PC-9 (cell line): ENCODE measurements around the gene ANKRD11. TPM values are rescaled to one million over a fixed set of nuclear protein-coding genes. Genes with fewer than 3 reads are reported as not detected.
"Not testable (repeated sequence)": the region's sequence is repeated elsewhere in the genome, so short reads cannot be mapped to it uniquely, and the experiment has no call there.

ENCODE experiments used
- BruUV-seq: library from RNA; stranded (reverse); fragments of 400-500 nt; replicated peaks from 2 replicates; lab custom pipeline; 2021; lab: Mats Ljungman, UMichigan
- CTCF ChIA-PET: fragments of 300-600 bp; sonication (Branson Sonifier 250); formaldehyde crosslinking; loops from one replicate; lab custom pipeline; 2022; ENCODE audit warnings: antibody characterized with exemption; lab: Charles Lee
- POLR2A ChIA-PET: fragments of 300-600 bp; sonication (Branson Sonifier 250); formaldehyde crosslinking; loops from one replicate; lab custom pipeline; 2022; ENCODE audit warnings: antibody characterized with exemption; ENCODE audit not compliant: unreplicated experiment; lab: Charles Lee
- DNase-seq, 2 experiments: peaks; one replicate each; pipeline versions ENCODE4 v3.0.0 to v3.0.0-alpha.2; 2015 to 2022; ENCODE audit warnings: mixed read lengths in 1 of 2
- H2AFZ ChIP-seq: fragments of 200-600 bp; sonication (generic); 2 replicates; pipeline ENCODE4 v1.8.1; 2017; ENCODE audit warnings: antibody characterized with exemption
- H3F3A ChIP-seq: fragments of 200-600 bp; sonication (generic); 2 replicates; pipeline ENCODE4 v1.8.1; 2017; ENCODE audit warnings: antibody characterized with exemption, mild to moderate bottlenecking, low read depth; ENCODE audit not compliant: insufficient read depth
- H3K27ac ChIP-seq: fragments of 200-600 bp; sonication (generic); 2 replicates; pipeline ENCODE4 v1.6.1; 2016; ENCODE audit warnings: mixed run types
- H3K27me3 ChIP-seq: fragments of 200-600 bp; sonication (generic); 2 replicates; pipeline ENCODE4 v1.6.1; 2016; ENCODE audit warnings: low read depth, mixed run types; ENCODE audit not compliant: insufficient read depth
- H3K36me3 ChIP-seq: fragments of 200-600 bp; sonication (generic); 2 replicates; pipeline ENCODE4 v1.6.1; 2016; ENCODE audit warnings: low read depth, mixed run types
- H3K4me1 ChIP-seq: fragments of 200-600 bp; sonication (generic); replicated peaks from 2 replicates; pipeline ENCODE4 v1.6.1; 2016; ENCODE audit warnings: mixed run types; ENCODE audit not compliant: insufficient read depth
- H3K4me2 ChIP-seq: fragments of 200-600 bp; sonication (generic); 2 replicates; pipeline ENCODE4 v1.6.1; 2017; ENCODE audit warnings: mixed run types
- H3K4me3 ChIP-seq: fragments of 200-600 bp; sonication (generic); 2 replicates; pipeline ENCODE4 v1.6.1; 2016; ENCODE audit warnings: mixed run types
- H3K79me2 ChIP-seq: fragments of 200-600 bp; sonication (generic); 2 replicates; pipeline ENCODE4 v1.6.1; 2017; ENCODE audit warnings: low read depth, mixed run types
- H3K9me2 ChIP-seq: fragments of 200-600 bp; sonication (generic); 2 replicates; pipeline ENCODE4 v1.8.1; 2017; ENCODE audit warnings: mild to moderate bottlenecking; ENCODE audit not compliant: insufficient read depth
- H3K9me3 ChIP-seq: fragments of 200-600 bp; sonication (generic); 2 replicates; pipeline ENCODE4 v1.8.1; 2016; ENCODE audit warnings: low read depth; ENCODE audit not compliant: insufficient read depth
- H4K20me1 ChIP-seq: fragments of 200-600 bp; sonication (generic); 2 replicates; pipeline ENCODE4 v1.8.1; 2017; ENCODE audit not compliant: insufficient read depth
- EZH2 ChIP-seq: fragments of 200-600 bp; sonication (generic); IDR thresholded peaks from 2 replicates; pipeline ENCODE4 v1.8.0; 2017; ENCODE audit warnings: antibody characterized with exemption, low read depth
- intact Hi-C: fragments of 100-400 bp; cut with micrococcal nuclease; formaldehyde crosslinking; loops from one replicate; pipeline ENCODE4 v1.10.0; 2022; ENCODE audit not compliant: unreplicated experiment
- total RNA-seq: library from RNA; stranded (reverse); gene quantifications from 2 replicates; pipeline ENCODE4 v1.2.3, GENCODE V29; 2021
- TF ChIP-seq, protein P1 (sequence below): fragments of 200-600 bp; sonication (generic); conservative IDR thresholded peaks from 2 replicates; pipeline ENCODE4 v1.6.1; 2017; ENCODE audit warnings: mixed run types, antibody characterized with exemption, mild to moderate bottlenecking, moderate library complexity

The ANKRD11 gene
- total RNA-seq, 1 experiment from 2014 or later = 220 TPM

DNA sequence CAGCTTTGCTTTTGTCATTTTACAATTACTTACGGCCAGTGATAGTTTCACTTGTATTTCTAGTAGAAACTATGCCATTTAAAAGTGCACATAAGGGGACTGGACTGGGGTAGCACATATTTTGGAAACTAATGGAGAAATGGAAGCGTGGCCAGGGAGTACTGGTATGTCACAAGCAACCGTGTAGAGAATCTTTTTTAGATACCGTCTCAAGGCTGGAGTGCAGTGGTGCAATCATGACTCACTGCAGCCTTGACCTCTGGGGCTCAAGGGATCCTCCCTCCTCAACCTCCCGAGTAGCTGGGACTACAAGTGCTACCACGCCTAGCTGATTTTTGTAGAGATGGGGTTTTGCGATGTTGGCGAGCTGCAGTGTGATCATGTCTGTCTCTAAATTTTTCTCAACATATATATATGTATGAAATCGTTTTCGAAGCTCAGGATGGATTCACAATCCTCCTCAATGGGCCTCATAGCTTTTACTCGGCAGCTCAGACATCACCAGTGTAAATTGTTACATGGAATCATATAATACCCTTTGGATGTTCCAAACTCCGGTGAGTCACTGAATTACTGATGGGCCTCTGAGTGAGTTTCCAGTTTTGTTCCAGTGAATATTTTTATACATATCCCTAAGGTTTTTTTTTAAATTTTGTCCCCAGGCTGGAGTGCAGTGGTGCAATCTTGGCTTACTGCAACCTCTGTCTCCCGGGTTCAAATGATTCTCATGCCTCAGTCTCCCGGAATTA, 221.2 kb downstream of the ANKRD11 start:
- ChIA-PET POLR2A (no interaction called here), CTCF (no interaction called here)
- no peaks in the 10 kb centered on the region for H3K9me2 ChIP-seq
- H3F3A ChIP-seq = peaks cover 38% of the 10 kb centered on the region; the same call in 1 of the 2 replicates
- no peak overlapping the region for H3K4me2 ChIP-seq
- DNase-seq = no peak
- no TSS peak for BruUV-seq
- H3K4me3 ChIP-seq = no peak overlapping the region
- H3K79me2 ChIP-seq = no peaks in the 10 kb centered on the region
- no peaks in the 10 kb centered on the region for H3K4me1 ChIP-seq
- peaks cover 68% of the 10 kb centered on the region for H4K20me1 ChIP-seq
- TF ChIP-seq, protein P1, sequence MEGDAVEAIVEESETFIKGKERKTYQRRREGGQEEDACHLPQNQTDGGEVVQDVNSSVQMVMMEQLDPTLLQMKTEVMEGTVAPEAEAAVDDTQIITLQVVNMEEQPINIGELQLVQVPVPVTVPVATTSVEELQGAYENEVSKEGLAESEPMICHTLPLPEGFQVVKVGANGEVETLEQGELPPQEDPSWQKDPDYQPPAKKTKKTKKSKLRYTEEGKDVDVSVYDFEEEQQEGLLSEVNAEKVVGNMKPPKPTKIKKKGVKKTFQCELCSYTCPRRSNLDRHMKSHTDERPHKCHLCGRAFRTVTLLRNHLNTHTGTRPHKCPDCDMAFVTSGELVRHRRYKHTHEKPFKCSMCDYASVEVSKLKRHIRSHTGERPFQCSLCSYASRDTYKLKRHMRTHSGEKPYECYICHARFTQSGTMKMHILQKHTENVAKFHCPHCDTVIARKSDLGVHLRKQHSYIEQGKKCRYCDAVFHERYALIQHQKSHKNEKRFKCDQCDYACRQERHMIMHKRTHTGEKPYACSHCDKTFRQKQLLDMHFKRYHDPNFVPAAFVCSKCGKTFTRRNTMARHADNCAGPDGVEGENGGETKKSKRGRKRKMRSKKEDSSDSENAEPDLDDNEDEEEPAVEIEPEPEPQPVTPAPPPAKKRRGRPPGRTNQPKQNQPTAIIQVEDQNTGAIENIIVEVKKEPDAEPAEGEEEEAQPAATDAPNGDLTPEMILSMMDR = no peak
- no peak for TF ChIP-seq EZH2
- no peaks in the 10 kb centered on the region for H3K27me3 ChIP-seq
- intact Hi-C loops = no loop called here
- peaks cover 34% of the 10 kb centered on the region for H3K36me3 ChIP-seq
- no peak overlapping the region for H3K27ac ChIP-seq
- H3K9me3 ChIP-seq = no peaks in the 10 kb centered on the region
- no peak overlapping the region for H2AFZ ChIP-seq

DNA sequence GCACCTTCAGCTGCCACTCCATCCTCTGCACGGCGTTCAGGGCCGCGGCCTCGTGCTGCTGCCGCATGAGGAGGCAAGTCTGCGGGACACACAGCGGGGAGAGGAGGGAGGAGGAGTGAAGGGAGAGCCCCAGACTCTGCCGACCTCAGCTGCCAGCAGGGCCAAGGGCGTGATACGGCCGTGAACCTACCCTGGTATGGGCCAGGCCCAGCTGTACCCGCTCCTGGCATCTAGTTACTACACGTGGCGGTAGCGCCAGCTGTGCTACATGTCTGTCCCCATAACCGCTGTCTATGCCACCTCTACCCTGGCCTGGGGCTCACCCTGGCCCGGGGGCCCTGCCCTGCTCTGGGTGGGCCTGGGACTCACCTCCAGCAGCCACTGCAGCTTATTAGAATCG, 221.8 kb downstream of the ANKRD11 start:
- H3K27me3 ChIP-seq = no peaks in the 10 kb centered on the region
- H3K36me3 ChIP-seq = peaks cover 29% of the 10 kb centered on the region
- ChIA-PET CTCF (no interaction called here), POLR2A (no interaction called here)
- H3K4me1 ChIP-seq = no peaks in the 10 kb centered on the region
- no peaks in the 10 kb centered on the region for H3K9me2 ChIP-seq
- peaks cover 38% of the 10 kb centered on the region; the same call in 1 of the 2 replicates for H3F3A ChIP-seq
- no peak for DNase-seq
- BruUV-seq = no TSS peak
- H3K4me3 ChIP-seq = no peak overlapping the region
- no peak overlapping the region for H3K4me2 ChIP-seq
- H3K9me3 ChIP-seq = no peaks in the 10 kb centered on the region
- peaks cover 63% of the 10 kb centered on the region for H4K20me1 ChIP-seq
- no peak overlapping the region for H3K27ac ChIP-seq
- intact Hi-C loops = no loop called here
- TF ChIP-seq, protein P1 = no peak
- no peak for TF ChIP-seq EZH2
- H2AFZ ChIP-seq = no peak overlapping the region
- H3K79me2 ChIP-seq = no peaks in the 10 kb centered on the region

DNA sequence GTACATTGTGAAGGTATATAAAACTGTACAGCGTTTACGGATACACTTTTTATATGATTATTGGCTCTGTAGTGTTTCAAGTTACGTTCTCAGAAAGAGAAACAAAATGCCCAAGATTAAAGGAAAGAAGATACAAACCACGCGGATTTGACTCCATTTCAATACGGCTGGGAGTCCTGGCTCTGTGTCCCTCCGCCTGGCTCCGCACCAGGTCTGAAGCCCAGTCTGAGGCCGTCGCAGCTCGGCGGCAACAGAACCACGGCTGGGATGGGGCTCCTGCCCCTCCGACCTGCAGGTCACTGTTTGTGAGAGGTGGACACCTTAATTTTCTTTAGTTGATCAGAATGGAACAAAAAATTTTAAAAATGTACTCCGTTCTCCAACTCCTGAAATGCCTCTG, 222.6 kb downstream of the ANKRD11 start:
- H3K27ac ChIP-seq, POLR2A ChIA-PET, H3K4me3 ChIP-seq, H3K9me3 ChIP-seq, H3K4me1 ChIP-seq, CTCF ChIA-PET, H3K9me2 ChIP-seq, intact Hi-C loops, H3K27me3 ChIP-seq, DNase-seq, H3K79me2 ChIP-seq, BruUV-seq, H2AFZ ChIP-seq, H3K4me2 ChIP-seq: not testable (repeated sequence)
- Histone ChIP-seq H4K20me1 (peaks cover 55% of the 10 kb centered on the region), H3K36me3 (peaks cover 22% of the 10 kb centered on the region), H3F3A (peaks cover 38% of the 10 kb centered on the region; the same call in 1 of the 2 replicates)
